ENCODE results near the gene LRP1. TPM values are rescaled to one million over a fixed set of nuclear protein-coding genes. Genes with fewer than 3 reads are reported as not detected.

Gene LRP1
- total RNA-seq, 2 experiments from 2014 or later = 1.1 to 4.4 TPM

- no peaks in the 10 kb centered on the region for H3K9me2 ChIP-seq (ENCODE audit: insufficient read depth, low read length)
- no TSS peak for BruUV-seq (replicated peaks)
- intact Hi-C loops (cut with micrococcal nuclease; ENCODE audit: unreplicated experiment) = no loop called here
- H2AFZ ChIP-seq (ENCODE audit: low read length) = no peak overlapping the region
- ChIA-PET CTCF (ENCODE audit: unreplicated experiment) (interaction anchor here (0.6 kb wide), 1 partner anchor 24 kb away, joined by 3 read pairs; no protein-coding TSS in a partner anchor), POLR2A (interaction anchor here (1.0 kb wide), 1 partner anchor 9 kb away, joined by 3 read pairs; the partner anchor contains the start of gene SHMT2)
- no peak for DNase-seq (ENCODE audit: low spot score)
- H3K4me3 ChIP-seq (ENCODE audit: low read depth, low read length, poor library complexity, severe bottlenecking) = no peak overlapping the region
- H4K20me1 ChIP-seq (ENCODE audit: insufficient read depth, low read length) = no peaks in the 10 kb centered on the region
- H3K36me3 ChIP-seq (ENCODE audit: insufficient read depth, low read length) = no peaks in the 10 kb centered on the region
- H3K27ac ChIP-seq (ENCODE audit: low read depth, low read length, poor library complexity, severe bottlenecking) = no peak overlapping the region
- TF ChIP-seq EZH2phosphoT487 (IDR thresholded peaks at IDR 0.05; ENCODE audit: borderline replicate concordance, low read depth, low read length) (no peak), CTCF (conservative IDR thresholded peaks at IDR 0.05; ENCODE audit: low read length) (no peak)
- no peaks in the 10 kb centered on the region for H3K9me3 ChIP-seq (ENCODE audit: low read length)
- H3K79me2 ChIP-seq (ENCODE audit: insufficient read depth, low read depth, low read length) = no peaks in the 10 kb centered on the region
- peaks cover 49% of the 10 kb centered on the region for H3K4me1 ChIP-seq (ENCODE audit: insufficient read depth, low read length, poor library complexity, severe bottlenecking)
- H3K4me2 ChIP-seq (ENCODE audit: low read length) = no peak overlapping the region
Measured at GRCh38 chr12:57219993-57220754, 91.9 kb downstream of the LRP1 start.

- H3K4me1 ChIP-seq (ENCODE audit: insufficient read depth, low read length, poor library complexity, severe bottlenecking) = peaks cover 49% of the 10 kb centered on the region
- no TSS peak for BruUV-seq (replicated peaks)
- DNase-seq (ENCODE audit: low spot score) = no peak
- H3K27ac ChIP-seq (ENCODE audit: low read depth, low read length, poor library complexity, severe bottlenecking) = no peak overlapping the region
- no peaks in the 10 kb centered on the region for H4K20me1 ChIP-seq (ENCODE audit: insufficient read depth, low read length)
- ChIA-PET POLR2A (no interaction called here), CTCF (ENCODE audit: unreplicated experiment) (no interaction called here)
- intact Hi-C loops (cut with micrococcal nuclease; ENCODE audit: unreplicated experiment) = no loop called here
- H2AFZ ChIP-seq (ENCODE audit: low read length) = no peak overlapping the region
- H3K4me3 ChIP-seq (ENCODE audit: low read depth, low read length, poor library complexity, severe bottlenecking) = no peak overlapping the region
- H3K36me3 ChIP-seq (ENCODE audit: insufficient read depth, low read length) = no peaks in the 10 kb centered on the region
- no peaks in the 10 kb centered on the region for H3K9me2 ChIP-seq (ENCODE audit: insufficient read depth, low read length)
- TF ChIP-seq EZH2phosphoT487 (IDR thresholded peaks at IDR 0.05; ENCODE audit: borderline replicate concordance, low read depth, low read length) (no peak), CTCF (conservative IDR thresholded peaks at IDR 0.05; ENCODE audit: low read length) (no peak)
- no peaks in the 10 kb centered on the region for H3K79me2 ChIP-seq (ENCODE audit: insufficient read depth, low read depth, low read length)
- H3K9me3 ChIP-seq (ENCODE audit: low read length) = no peaks in the 10 kb centered on the region
- H3K4me2 ChIP-seq (ENCODE audit: low read length) = no peak overlapping the region
Measured at GRCh38 chr12:57220770-57221168, 92.5 kb downstream of the LRP1 start.

GRCh38 chr12:57221169-57221917 lies 93.1 kb downstream of the LRP1 start:
- H3K36me3 ChIP-seq (ENCODE audit: insufficient read depth, low read length) = no peaks in the 10 kb centered on the region
- H3K9me2 ChIP-seq (ENCODE audit: insufficient read depth, low read length) = no peaks in the 10 kb centered on the region
- H3K4me3 ChIP-seq (ENCODE audit: low read depth, low read length, poor library complexity, severe bottlenecking) = no peak overlapping the region
- intact Hi-C loops (cut with micrococcal nuclease; ENCODE audit: unreplicated experiment) = no loop called here
- H3K4me2 ChIP-seq (ENCODE audit: low read length) = no peak overlapping the region
- H3K9me3 ChIP-seq (ENCODE audit: low read length) = no peaks in the 10 kb centered on the region
- TF ChIP-seq EZH2phosphoT487 (IDR thresholded peaks at IDR 0.05; ENCODE audit: borderline replicate concordance, low read depth, low read length) (no peak), CTCF (conservative IDR thresholded peaks at IDR 0.05; ENCODE audit: low read length) (no peak)
- no peak overlapping the region for H3K27ac ChIP-seq (ENCODE audit: low read depth, low read length, poor library complexity, severe bottlenecking)
- H2AFZ ChIP-seq (ENCODE audit: low read length) = no peak overlapping the region
- H3K4me1 ChIP-seq (ENCODE audit: insufficient read depth, low read length, poor library complexity, severe bottlenecking) = peaks cover 49% of the 10 kb centered on the region
- no peak for DNase-seq (ENCODE audit: low spot score)
- BruUV-seq (replicated peaks) = no TSS peak
- POLR2A ChIA-PET = no interaction called here
- H4K20me1 ChIP-seq (ENCODE audit: insufficient read depth, low read length) = no peaks in the 10 kb centered on the region
- no peaks in the 10 kb centered on the region for H3K79me2 ChIP-seq (ENCODE audit: insufficient read depth, low read depth, low read length)
- CTCF ChIA-PET (ENCODE audit: unreplicated experiment) = no interaction called here
